SK-N-SH (cell line): ENCODE results near the gene ZSWIM7. TPM values are rescaled to one million over a fixed set of nuclear protein-coding genes. Genes with fewer than 3 reads are reported as not detected.

ENCODE experiments used
- CTCF ChIA-PET: fragments of 300-600, 350-600 bp; formaldehyde crosslinking; extraction: SDS; loops from one replicate; lab custom pipeline; 2021; lab: Yijun Ruan, JAX
- POLR2A ChIA-PET: fragments of 350-600 bp; sonication (Branson Sonifier 250); formaldehyde crosslinking; extraction: SDS; loops from one replicate; lab custom pipeline; 2020; ENCODE audit warnings: antibody characterized with exemption, inconsistent platforms; lab: Yijun Ruan, JAX
- DNase-seq: peaks from one replicate; pipeline ENCODE4 v3.0.0; 2012
- H2AFZ ChIP-seq: fragments of 200-600 bp; sonication (generic); 2 replicates; pipeline ENCODE4 v1.8.1; 2016; ENCODE audit warnings: antibody characterized with exemption, mild to moderate bottlenecking, low read depth
- H3F3A ChIP-seq: fragments of 200-600 bp; sonication (generic); replicated peaks from 2 replicates; pipeline ENCODE3; 2016; ENCODE audit warnings: antibody characterized with exemption, mild to moderate bottlenecking; ENCODE audit not compliant: insufficient read depth
- H3K27ac ChIP-seq, 2 experiments: fragments of 200-500 bp in 1 of 2; fragments of 200-600 bp in 1 of 2; sonication (Bioruptor generic) in 1 of 2; sonication (generic), shearing (Covaris generic) in 1 of 2; 2 replicates each; pipeline versions ENCODE4 v1.5.1 to v1.6.1; 2014 to 2016; ENCODE audit warnings: low read depth in 2 of 2, inconsistent platforms in 1 of 2, low read length in 1 of 2, mild to moderate bottlenecking in 1 of 2, mixed read lengths in 1 of 2
- H3K27me3 ChIP-seq: fragments of 200-600 bp; sonication (generic), shearing (Covaris generic); 2 replicates; pipeline ENCODE4 v1.6.1; 2016; ENCODE audit warnings: mixed run types; ENCODE audit not compliant: insufficient read depth
- H3K36me3 ChIP-seq, 2 experiments: fragments of 200-500 bp in 1 of 2; fragments of 200-600 bp in 1 of 2; sonication (Bioruptor generic) in 1 of 2; sonication (generic) in 1 of 2; replicated peaks in 1 of 2; 2 replicates each; pipeline versions ENCODE3 to v1.5.1; 2014 to 2016; ENCODE audit warnings: low read length in 1 of 2, mild to moderate bottlenecking in 1 of 2; ENCODE audit not compliant: insufficient read depth in 2 of 2, control insufficient read depth in 1 of 2
- H3K4me1 ChIP-seq, 2 experiments: fragments of 200-500 bp in 1 of 2; fragments of 200-600 bp in 1 of 2; sonication (Bioruptor generic) in 1 of 2; sonication (generic), shearing (Covaris generic) in 1 of 2; 2 replicates each; pipeline versions ENCODE4 v1.5.1 to v1.6.1; 2014 to 2016; ENCODE audit warnings: low read depth in 1 of 2, low read length in 1 of 2, mixed run types in 1 of 2; ENCODE audit not compliant: insufficient read depth in 2 of 2, control insufficient read depth in 1 of 2
- H3K4me2 ChIP-seq: fragments of 200-600 bp; sonication (generic), shearing (Covaris generic); 2 replicates; pipeline ENCODE4 v1.6.1; 2017; ENCODE audit warnings: mixed run types
- H3K4me3 ChIP-seq, 2 experiments: fragments of 200-500 bp in 1 of 2; fragments of 200-600 bp in 1 of 2; sonication (Bioruptor generic) in 1 of 2; sonication (generic), shearing (Covaris generic) in 1 of 2; 2 replicates each; pipeline versions ENCODE4 v1.5.1 to v1.8.1; 2014 to 2016; ENCODE audit warnings: low read depth in 2 of 2, inconsistent platforms in 1 of 2, low read length in 1 of 2, mild to moderate bottlenecking in 1 of 2, mixed read lengths in 1 of 2, moderate library complexity in 1 of 2
- H3K79me2 ChIP-seq: fragments of 200-600 bp; sonication (generic); 2 replicates; pipeline ENCODE4 v1.8.1; 2017; ENCODE audit warnings: mild to moderate bottlenecking; ENCODE audit not compliant: insufficient read depth
- H3K9ac ChIP-seq: fragments of 200-600 bp; sonication (generic); 2 replicates; pipeline ENCODE4 v1.6.1; 2017; ENCODE audit warnings: mixed run types
- H3K9me2 ChIP-seq: fragments of 200-600 bp; sonication (generic); 2 replicates; pipeline ENCODE4 v1.6.1; 2017; ENCODE audit warnings: mixed run types
- H3K9me3 ChIP-seq: fragments of 200-600 bp; sonication (generic); 2 replicates; pipeline ENCODE4 v1.6.1; 2017; ENCODE audit warnings: mixed run types, mild to moderate bottlenecking, moderate library complexity
- H4K20me1 ChIP-seq: fragments of 200-600 bp; sonication (generic); 2 replicates; pipeline ENCODE4 v1.6.1; 2017; ENCODE audit warnings: mild to moderate bottlenecking, mixed run types; ENCODE audit not compliant: insufficient read depth
- FOSL2 ChIP-seq: IDR thresholded peaks from 2 replicates; pipeline ENCODE4 v1.4.0; 2012; ENCODE audit warnings: low read depth, mild to moderate bottlenecking, moderate library complexity, borderline replicate concordance
- FOXJ3 ChIP-seq: sonication (generic); formaldehyde crosslinking; IDR thresholded peaks from 2 replicates; pipeline ENCODE4 v1.5.1; 2020; ENCODE audit warnings: mild to moderate bottlenecking, missing genetic modification reagents
- GATA2 ChIP-seq: sonication (generic); formaldehyde crosslinking; IDR thresholded peaks from 2 replicates; pipeline ENCODE4 v1.5.0; 2020; ENCODE audit warnings: mild to moderate bottlenecking, missing genetic modification reagents
- JUND ChIP-seq: IDR thresholded peaks from 2 replicates; pipeline ENCODE4 v1.4.0; 2012
- MEF2A ChIP-seq: IDR thresholded peaks from 2 replicates; pipeline ENCODE4 v1.4.0; 2012; ENCODE audit warnings: low read depth, borderline replicate concordance
- MXI1 ChIP-seq: IDR thresholded peaks from 2 replicates; pipeline ENCODE4 v1.6.1; 2012; ENCODE audit warnings: mild to moderate bottlenecking, low read depth, low read length, improper control_type of control experiment
- NFIC ChIP-seq: IDR thresholded peaks from 2 replicates; pipeline ENCODE4 v1.4.0; 2012; ENCODE audit warnings: borderline replicate concordance
- NRF1 ChIP-seq: IDR thresholded peaks from 2 replicates; pipeline ENCODE4 v1.6.1; 2012; ENCODE audit warnings: low read depth, mild to moderate bottlenecking, low read length
- POLR2AphosphoS5 ChIP-seq: IDR thresholded peaks from 2 replicates; pipeline ENCODE4 v1.6.1; 2012; ENCODE audit warnings: low read depth, low read length
- RAD21 ChIP-seq: IDR thresholded peaks from 2 replicates; pipeline ENCODE4 v1.6.1; 2012; ENCODE audit warnings: mild to moderate bottlenecking, low read length
- RFX5 ChIP-seq: IDR thresholded peaks from 2 replicates; pipeline ENCODE4 v1.6.1; 2012; ENCODE audit warnings: mild to moderate bottlenecking, improper control_type of control experiment, low read length
- RXRA ChIP-seq: IDR thresholded peaks from 2 replicates; pipeline ENCODE4 v1.4.0; 2012; ENCODE audit warnings: low read depth, mild to moderate bottlenecking, borderline replicate concordance
- SIN3A ChIP-seq: IDR thresholded peaks from 2 replicates; pipeline ENCODE4 v1.6.1; 2012; ENCODE audit warnings: low read depth, mild to moderate bottlenecking, low read length, moderate library complexity, borderline replicate concordance
- SMC3 ChIP-seq: IDR thresholded peaks from 2 replicates; pipeline ENCODE4 v1.6.1; 2012; ENCODE audit warnings: low read depth, low read length, improper control_type of control experiment
- TAF1 ChIP-seq: IDR thresholded peaks from 2 replicates; pipeline ENCODE4 v1.6.1; 2012; ENCODE audit warnings: low read depth, mild to moderate bottlenecking, low read length, moderate library complexity, borderline replicate concordance
- YY1 ChIP-seq: IDR thresholded peaks from 2 replicates; pipeline ENCODE4 v1.4.0; 2012; ENCODE audit warnings: low read depth, mild to moderate bottlenecking
- WGBS: methylation state at CpG from one replicate; pipeline ENCODE4 v1.1.6; 2017; ENCODE audit warnings: low lambda C conversion rate; 5-methylcytosine and 5-hydroxymethylcytosine counted together
- polyA plus RNA-seq, 3 experiments: library from polyadenylated mRNA; depleted of rRNA; stranded (reverse); fragments of >200 nt; gene quantifications; 2 replicates each; pipeline ENCODE4 v1.2.3, GENCODE V29; 2012
- TF ChIP-seq, protein P1 (sequence below): IDR thresholded peaks from 2 replicates; pipeline ENCODE4; 2012
- TF ChIP-seq, protein P2 (sequence below): fragments of 200-600 bp; sonication (generic); IDR thresholded peaks from 2 replicates; pipeline ENCODE4 v1.6.1; 2017; ENCODE audit warnings: antibody characterized with exemption, mild to moderate bottlenecking, moderate library complexity
- TF ChIP-seq, protein P3 (sequence below): IDR thresholded peaks from 2 replicates; pipeline ENCODE4 v1.4.0; 2012; ENCODE audit warnings: low read depth

The ZSWIM7 gene
- polyA plus RNA-seq, 1 of the 3 experiments (the other 2 are of a cell fraction) = 63.3 TPM

DNA sequence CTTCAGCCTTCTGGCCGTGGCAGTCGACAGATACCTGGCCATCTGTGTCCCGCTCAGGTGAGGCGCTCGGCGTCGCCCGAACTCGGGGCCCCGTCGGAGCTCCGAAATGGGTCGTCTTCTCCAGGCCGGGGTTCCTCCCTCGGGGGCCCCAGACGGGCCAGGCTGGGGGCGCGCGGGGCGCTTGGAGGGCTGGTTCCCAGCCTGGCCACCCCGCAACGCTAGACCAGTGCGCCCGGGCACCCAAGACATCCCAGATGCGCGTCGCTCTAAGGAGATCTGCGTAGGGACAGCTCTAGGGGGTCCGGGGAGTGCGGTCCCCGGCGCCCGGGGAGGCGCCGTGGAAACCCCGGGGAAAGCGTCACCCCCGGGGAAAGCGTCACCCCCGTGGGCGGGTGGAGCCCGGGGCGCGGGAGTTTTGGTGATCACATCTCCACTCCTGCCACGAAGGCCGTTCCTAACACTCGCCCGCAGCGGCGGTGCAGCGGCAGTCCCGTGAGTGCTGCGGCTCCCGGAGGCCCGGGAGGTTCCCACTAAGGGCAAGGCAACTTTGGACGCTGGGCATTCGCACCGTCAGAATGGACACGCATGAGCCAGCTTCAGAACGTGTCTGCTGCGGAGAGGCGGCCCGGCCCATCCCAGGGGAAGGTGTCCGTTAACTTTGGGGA is 53.8 kb downstream of the ZSWIM7 start:
- peak; percentile 62 for DNase-seq
- 52% methylated on average over 15 of the region's 64 CpGs for WGBS

DNA sequence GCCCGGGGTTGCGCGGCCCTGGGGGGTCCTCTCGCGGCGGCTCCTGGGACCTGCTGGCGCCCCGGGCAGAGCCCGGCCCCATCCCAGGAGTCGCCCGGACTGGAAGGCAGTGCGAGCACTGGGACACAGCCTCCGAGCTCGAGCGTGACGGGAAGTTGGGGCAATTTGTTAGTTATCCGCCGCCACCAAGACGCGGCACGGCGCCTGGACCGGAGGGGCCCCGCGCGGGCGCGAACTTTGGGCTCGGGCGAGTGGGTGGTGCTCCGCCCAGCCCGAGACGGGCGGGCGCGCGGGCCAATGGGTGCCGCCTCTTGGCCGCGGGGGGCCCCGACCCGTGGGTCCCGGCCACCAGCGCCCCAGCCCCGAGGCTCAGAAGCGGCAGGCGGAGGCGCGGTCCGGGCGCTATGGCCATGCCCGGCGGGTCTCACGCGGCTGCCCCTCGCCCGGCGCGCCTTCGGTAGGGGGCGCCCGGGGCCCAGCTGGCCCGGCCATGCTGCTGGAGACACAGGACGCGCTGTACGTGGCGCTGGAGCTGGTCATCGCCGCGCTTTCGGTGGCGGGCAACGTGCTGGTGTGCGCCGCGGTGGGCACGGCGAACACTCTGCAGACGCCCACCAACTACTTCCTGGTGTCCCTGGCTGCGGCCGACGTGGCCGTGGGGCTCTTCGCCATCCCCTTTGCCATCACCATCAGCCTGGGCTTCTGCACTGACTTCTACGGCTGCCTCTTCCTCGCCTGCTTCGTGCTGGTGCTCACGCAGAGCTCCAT is 54.6 kb downstream of the ZSWIM7 start, which contains the start of gene ADORA2B:
TSS of gene ADORA2B (plus strand) at position 372 of the 768 bp plus-strand sequence. CDS start at position 491, 119 bp downstream.
- Histone ChIP-seq H3K9ac (peak within 1 kb of the TSS; percentile 73), H3K27ac (no peak within 1 kb of the TSS), H3K4me1 (peaks cover 0 to 7% of the 10 kb centered on the region in 2 experiments; a peak in 1 of 4 replicates), H3K9me2 (no peaks in the 10 kb centered on the region), H3K4me3 (peak within 1 kb of the TSS; percentile 57 to 71), H2AFZ (peak within 1 kb of the TSS; percentile 91), H3K27me3 (no peaks in the 10 kb centered on the region), H4K20me1 (no peaks in the 10 kb centered on the region), H3K36me3 (no peaks in the 10 kb centered on the region), H3K79me2 (no peaks in the 10 kb centered on the region), H3K9me3 (no peaks in the 10 kb centered on the region), H3F3A (no peaks in the 10 kb centered on the region), H3K4me2 (peak within 1 kb of the TSS; percentile 95)
- TF ChIP-seq JUND = no peak
- TF ChIP-seq SMC3 = peak; percentile 37
- TF ChIP-seq, protein P1, sequence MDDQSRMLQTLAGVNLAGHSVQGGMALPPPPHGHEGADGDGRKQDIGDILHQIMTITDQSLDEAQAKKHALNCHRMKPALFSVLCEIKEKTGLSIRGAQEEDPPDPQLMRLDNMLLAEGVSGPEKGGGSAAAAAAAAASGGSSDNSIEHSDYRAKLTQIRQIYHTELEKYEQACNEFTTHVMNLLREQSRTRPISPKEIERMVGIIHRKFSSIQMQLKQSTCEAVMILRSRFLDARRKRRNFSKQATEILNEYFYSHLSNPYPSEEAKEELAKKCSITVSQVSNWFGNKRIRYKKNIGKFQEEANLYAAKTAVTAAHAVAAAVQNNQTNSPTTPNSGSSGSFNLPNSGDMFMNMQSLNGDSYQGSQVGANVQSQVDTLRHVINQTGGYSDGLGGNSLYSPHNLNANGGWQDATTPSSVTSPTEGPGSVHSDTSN = peak; percentile 89
- TF ChIP-seq, protein P2, sequence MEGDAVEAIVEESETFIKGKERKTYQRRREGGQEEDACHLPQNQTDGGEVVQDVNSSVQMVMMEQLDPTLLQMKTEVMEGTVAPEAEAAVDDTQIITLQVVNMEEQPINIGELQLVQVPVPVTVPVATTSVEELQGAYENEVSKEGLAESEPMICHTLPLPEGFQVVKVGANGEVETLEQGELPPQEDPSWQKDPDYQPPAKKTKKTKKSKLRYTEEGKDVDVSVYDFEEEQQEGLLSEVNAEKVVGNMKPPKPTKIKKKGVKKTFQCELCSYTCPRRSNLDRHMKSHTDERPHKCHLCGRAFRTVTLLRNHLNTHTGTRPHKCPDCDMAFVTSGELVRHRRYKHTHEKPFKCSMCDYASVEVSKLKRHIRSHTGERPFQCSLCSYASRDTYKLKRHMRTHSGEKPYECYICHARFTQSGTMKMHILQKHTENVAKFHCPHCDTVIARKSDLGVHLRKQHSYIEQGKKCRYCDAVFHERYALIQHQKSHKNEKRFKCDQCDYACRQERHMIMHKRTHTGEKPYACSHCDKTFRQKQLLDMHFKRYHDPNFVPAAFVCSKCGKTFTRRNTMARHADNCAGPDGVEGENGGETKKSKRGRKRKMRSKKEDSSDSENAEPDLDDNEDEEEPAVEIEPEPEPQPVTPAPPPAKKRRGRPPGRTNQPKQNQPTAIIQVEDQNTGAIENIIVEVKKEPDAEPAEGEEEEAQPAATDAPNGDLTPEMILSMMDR = peak; percentile 51
- peak; percentile 27; the same call in 1 of the 2 replicates for TF ChIP-seq TAF1
- TF ChIP-seq RAD21 = peak; percentile 54
- peak; percentile 26; the same call in 1 of the 2 replicates for TF ChIP-seq SIN3A
- TF ChIP-seq POLR2AphosphoS5 = no peak
- no peak for TF ChIP-seq NFIC
- TF ChIP-seq RFX5 = no peak
- TF ChIP-seq, protein P3, sequence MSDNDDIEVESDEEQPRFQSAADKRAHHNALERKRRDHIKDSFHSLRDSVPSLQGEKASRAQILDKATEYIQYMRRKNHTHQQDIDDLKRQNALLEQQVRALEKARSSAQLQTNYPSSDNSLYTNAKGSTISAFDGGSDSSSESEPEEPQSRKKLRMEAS = peak; percentile 92; the same call in 1 of the 2 replicates
- TF ChIP-seq YY1 = no peak
- TF ChIP-seq RXRA = no peak
- 8% methylated on average over 4 of the region's 88 CpGs for WGBS
- ChIA-PET CTCF (interaction anchor here (0.6 to 4.0 kb wide), 27 partner anchors 8 to 637 kb away, joined by 3 to 42 read pairs (median 4); partner anchors contain the start of genes TTC19 and ZSWIM7), POLR2A (interaction anchor here (1.0 kb wide), 1 partner anchor 55 kb away, joined by 3 read pairs; the partner anchor contains the start of genes TTC19 and ZSWIM7)
- peak; percentile 94 for DNase-seq

More for the DNA sequence above, 53.8 kb downstream of the ZSWIM7 start:
- H3F3A ChIP-seq = no peaks in the 10 kb centered on the region
- CTCF ChIA-PET = interaction anchor here (0.6 to 4.0 kb wide), 20 partner anchors 7 to 118 kb away, joined by 3 to 42 read pairs (median 5); partner anchors contain the start of genes TTC19 and ZSWIM7
- H3K4me1 ChIP-seq = peaks cover 0 to 7% of the 10 kb centered on the region in 2 experiments; a peak in 1 of 4 replicates
- no peaks in the 10 kb centered on the region for H3K79me2 ChIP-seq
- H3K9ac ChIP-seq = peak overlapping the region; percentile 73
- no peaks in the 10 kb centered on the region for H3K9me2 ChIP-seq
- TF ChIP-seq MXI1 = no peak
- no peak for TF ChIP-seq NFIC
- TF ChIP-seq, protein P3 = no peak
- TF ChIP-seq NRF1 = no peak
- TF ChIP-seq POLR2AphosphoS5 = no peak
- no peak for TF ChIP-seq RFX5
- TF ChIP-seq RAD21 = no peak
- no peak for TF ChIP-seq FOXJ3
- no peak for TF ChIP-seq MEF2A
- no peak for TF ChIP-seq GATA2 (CRISPR knock-in tag)
- no peak for TF ChIP-seq FOSL2
- no peaks in the 10 kb centered on the region for H3K36me3 ChIP-seq
- H3K9me3 ChIP-seq = no peaks in the 10 kb centered on the region
- H3K4me2 ChIP-seq = peak overlapping the region; percentile 95
- no peaks in the 10 kb centered on the region for H3K27me3 ChIP-seq
- H2AFZ ChIP-seq = peak overlapping the region; percentile 91
- POLR2A ChIA-PET = interaction anchor here (1.0 kb wide), 1 partner anchor 54 kb away, joined by 3 read pairs; the partner anchor contains the start of genes TTC19 and ZSWIM7
- no peak overlapping the region for H3K27ac ChIP-seq
- H4K20me1 ChIP-seq = no peaks in the 10 kb centered on the region
- peak overlapping the region; percentile 57 to 71 for H3K4me3 ChIP-seq
